Mesothelial cell of epicardium (in vitro differentiated cells): ENCODE data around the gene IPO11. TPM values are rescaled to one million over a fixed set of nuclear protein-coding genes. Genes with fewer than 3 reads are reported as not detected.

Experiments used
- DNase-seq, 2 experiments: peaks; one replicate each; pipeline ENCODE4 v3.0.0; 2021; ENCODE audit warnings: low spot score in 2 of 2; ENCODE audit not compliant: unreplicated experiment in 2 of 2
- H3K27ac Mint-ChIP-seq: 2 replicates; pipeline ENCODE4 v1.8.0; 2021; ENCODE audit warnings: mixed read lengths
- H3K27me3 Mint-ChIP-seq: 2 replicates; pipeline ENCODE4 v1.8.0; 2021; ENCODE audit warnings: low read depth, mixed read lengths
- H3K36me3 Mint-ChIP-seq: 2 replicates; pipeline ENCODE4 v1.8.0; 2021; ENCODE audit warnings: mixed read lengths
- H3K4me1 Mint-ChIP-seq: 2 replicates; pipeline ENCODE4 v1.8.0; 2021; ENCODE audit warnings: mixed read lengths
- H3K4me3 Mint-ChIP-seq: 2 replicates; pipeline ENCODE4 v1.8.0; 2021; ENCODE audit warnings: mild to moderate bottlenecking, moderate library complexity, mixed read lengths
- H3K9me3 Mint-ChIP-seq: 2 replicates; pipeline ENCODE4 v1.8.0; 2021; ENCODE audit warnings: mixed read lengths
- total RNA-seq: library from RNA; stranded (reverse); gene quantifications from 3 replicates; pipeline ENCODE4 v1.2.1, GENCODE V29; 2021
- TF ChIP-seq, protein P1 (sequence below): fragments of 200-600 bp; sonication (generic); IDR thresholded peaks from one replicate; pipeline ENCODE4 v1.5.0; 2021; ENCODE audit warnings: antibody characterized with exemption; ENCODE audit not compliant: unreplicated experiment

The IPO11 gene
- total RNA-seq, 1 donor from 2014 or later, result 31.9 TPM

DNA sequence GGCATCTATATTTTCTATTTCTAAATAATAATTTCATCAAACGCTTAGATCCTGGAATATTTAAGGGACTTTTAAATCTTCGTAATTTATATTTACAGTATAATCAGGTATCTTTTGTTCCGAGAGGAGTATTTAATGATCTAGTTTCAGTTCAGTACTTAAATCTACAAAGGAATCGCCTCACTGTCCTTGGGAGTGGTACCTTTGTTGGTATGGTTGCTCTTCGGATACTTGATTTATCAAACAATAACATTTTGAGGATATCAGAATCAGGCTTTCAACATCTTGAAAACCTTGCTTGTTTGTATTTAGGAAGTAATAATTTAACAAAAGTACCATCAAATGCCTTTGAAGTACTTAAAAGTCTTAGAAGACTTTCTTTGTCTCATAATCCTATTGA lies 167.2 kb downstream of the IPO11 start:
- no peaks in the 10 kb centered on the region for H3K27me3 Mint-ChIP-seq

DNA sequence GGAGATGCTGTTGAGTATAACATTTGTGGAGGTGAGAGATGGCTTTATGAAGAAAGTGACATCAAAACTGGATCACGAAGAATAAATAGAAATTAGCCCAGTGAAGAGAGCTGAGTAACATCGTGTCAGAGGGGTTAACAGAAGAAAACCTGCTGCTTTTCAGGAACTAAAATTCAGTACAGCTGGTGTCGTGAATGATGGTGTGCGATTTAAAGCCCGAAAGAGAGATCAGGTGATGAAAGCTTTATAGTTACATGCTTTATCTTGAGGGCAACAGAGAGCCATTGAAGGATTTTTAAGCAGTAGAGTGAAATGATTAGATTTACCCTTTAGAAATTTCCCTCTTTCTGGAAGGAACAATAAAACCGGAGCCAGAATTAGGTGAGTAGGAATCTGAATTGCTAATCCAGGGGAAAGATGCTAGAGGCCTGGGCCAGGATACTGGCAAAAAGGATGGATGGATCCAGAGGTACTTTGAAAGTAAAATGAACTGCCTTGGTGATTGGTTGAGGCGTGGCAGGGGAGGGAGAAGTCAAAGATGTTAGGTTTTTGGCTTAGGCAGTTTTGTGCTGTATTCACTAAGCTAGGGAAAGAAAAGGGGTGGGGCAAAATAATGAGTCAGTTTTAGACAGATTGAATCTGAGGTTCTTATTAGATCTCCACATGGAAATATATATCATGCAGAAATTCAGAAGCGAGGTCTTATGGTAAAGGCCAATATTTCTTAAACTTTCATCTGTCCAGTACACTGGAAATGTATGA lies 169.5 kb downstream of the IPO11 start:
- Mint-ChIP-seq H3K27ac (no peak overlapping the region), H3K4me1 (peaks cover 11% of the 10 kb centered on the region), H3K9me3 (no peaks in the 10 kb centered on the region), H3K36me3 (no peaks in the 10 kb centered on the region), H3K27me3 (no peaks in the 10 kb centered on the region), H3K4me3 (no peak overlapping the region)
- TF ChIP-seq, protein P1, sequence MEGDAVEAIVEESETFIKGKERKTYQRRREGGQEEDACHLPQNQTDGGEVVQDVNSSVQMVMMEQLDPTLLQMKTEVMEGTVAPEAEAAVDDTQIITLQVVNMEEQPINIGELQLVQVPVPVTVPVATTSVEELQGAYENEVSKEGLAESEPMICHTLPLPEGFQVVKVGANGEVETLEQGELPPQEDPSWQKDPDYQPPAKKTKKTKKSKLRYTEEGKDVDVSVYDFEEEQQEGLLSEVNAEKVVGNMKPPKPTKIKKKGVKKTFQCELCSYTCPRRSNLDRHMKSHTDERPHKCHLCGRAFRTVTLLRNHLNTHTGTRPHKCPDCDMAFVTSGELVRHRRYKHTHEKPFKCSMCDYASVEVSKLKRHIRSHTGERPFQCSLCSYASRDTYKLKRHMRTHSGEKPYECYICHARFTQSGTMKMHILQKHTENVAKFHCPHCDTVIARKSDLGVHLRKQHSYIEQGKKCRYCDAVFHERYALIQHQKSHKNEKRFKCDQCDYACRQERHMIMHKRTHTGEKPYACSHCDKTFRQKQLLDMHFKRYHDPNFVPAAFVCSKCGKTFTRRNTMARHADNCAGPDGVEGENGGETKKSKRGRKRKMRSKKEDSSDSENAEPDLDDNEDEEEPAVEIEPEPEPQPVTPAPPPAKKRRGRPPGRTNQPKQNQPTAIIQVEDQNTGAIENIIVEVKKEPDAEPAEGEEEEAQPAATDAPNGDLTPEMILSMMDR, result no peak
- DNase-seq, result no peak

More for the DNA sequence above, 167.2 kb downstream of the IPO11 start:
- peaks cover 2% of the 10 kb centered on the region for H3K4me1 Mint-ChIP-seq
- no peaks in the 10 kb centered on the region for H3K9me3 Mint-ChIP-seq
- no peak for DNase-seq
- H3K4me3 Mint-ChIP-seq, result no peak overlapping the region
- no peak overlapping the region for H3K27ac Mint-ChIP-seq
- TF ChIP-seq, protein P1, result no peak
- no peaks in the 10 kb centered on the region for H3K36me3 Mint-ChIP-seq

DNA sequence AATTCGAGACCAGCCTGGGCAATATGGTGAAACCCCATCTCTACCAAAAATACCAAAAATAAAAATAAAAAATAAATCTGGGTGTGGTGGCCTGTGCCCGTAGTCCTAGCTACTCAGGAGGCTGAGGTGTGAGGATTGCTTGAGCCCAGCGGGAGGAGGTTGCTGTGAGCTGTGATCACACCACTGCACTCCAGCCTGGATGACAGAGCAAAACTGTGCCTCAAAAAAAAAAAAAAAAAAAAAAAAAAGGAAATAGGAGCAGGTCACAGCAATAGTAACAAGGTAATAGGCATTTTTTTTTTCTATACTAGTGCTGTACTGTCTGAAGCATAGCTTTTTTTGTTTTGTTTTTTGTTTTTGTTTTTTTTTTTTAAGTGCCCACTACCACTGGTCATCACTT lies 171.8 kb downstream of the IPO11 start:
- DNase-seq, result no peak
- TF ChIP-seq, protein P1, result no peak
- Mint-ChIP-seq H3K27me3 (no peaks in the 10 kb centered on the region), H3K4me1 (peaks cover 9% of the 10 kb centered on the region), H3K27ac (no peak overlapping the region), H3K4me3 (no peak overlapping the region), H3K36me3 (peaks cover 5% of the 10 kb centered on the region), H3K9me3 (no peaks in the 10 kb centered on the region)

DNA sequence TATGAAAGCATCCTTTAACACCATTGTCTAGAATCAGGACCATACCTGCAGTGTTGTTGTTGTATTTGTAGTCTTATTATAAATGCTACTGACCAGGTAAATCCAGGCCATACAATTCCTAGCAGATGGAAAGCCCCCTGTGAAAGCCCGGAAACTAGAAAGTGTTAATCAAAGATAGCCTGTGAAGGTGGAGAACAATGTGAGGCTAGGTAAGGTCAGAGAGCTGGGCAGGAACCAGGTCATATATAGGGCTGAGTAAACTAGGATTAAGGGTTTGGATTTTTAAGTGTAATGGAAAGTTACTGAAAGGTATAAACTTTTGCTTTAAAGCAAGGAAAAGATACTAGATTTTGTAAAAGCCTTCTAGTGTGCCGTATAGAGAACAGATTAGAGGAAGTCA lies 172.7 kb downstream of the IPO11 start:
- DNase-seq, result no peak
- TF ChIP-seq, protein P1, result no peak
- peaks cover 6% of the 10 kb centered on the region for H3K36me3 Mint-ChIP-seq
- H3K4me1 Mint-ChIP-seq, result peaks cover 9% of the 10 kb centered on the region
- H3K27ac Mint-ChIP-seq, result peak overlapping the region; percentile 37
- H3K27me3 Mint-ChIP-seq, result no peaks in the 10 kb centered on the region
- no peaks in the 10 kb centered on the region for H3K9me3 Mint-ChIP-seq
- H3K4me3 Mint-ChIP-seq, result no peak overlapping the region

DNA sequence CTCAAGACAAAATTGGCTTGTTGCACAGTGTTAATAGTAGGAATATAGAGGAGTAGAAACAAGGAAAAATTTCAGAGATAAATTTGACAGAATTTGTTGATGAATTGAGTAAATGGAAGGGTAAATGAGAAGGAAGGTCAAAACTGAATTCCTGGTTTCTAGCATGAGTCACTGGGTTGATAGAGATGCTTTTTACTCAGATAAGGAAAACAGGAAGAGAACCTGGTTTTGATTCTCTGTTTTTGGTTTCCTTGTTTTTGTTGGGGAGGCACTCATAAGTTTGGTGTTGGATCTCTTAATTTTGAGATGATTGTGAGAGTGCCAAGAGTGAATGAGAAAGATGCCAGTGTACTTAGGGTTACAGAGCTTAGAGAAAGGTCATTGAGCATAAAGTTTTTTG lies 173.2 kb downstream of the IPO11 start:
- Mint-ChIP-seq H3K27ac (peak overlapping the region; percentile 37), H3K4me3 (no peak overlapping the region), H3K36me3 (peaks cover 6% of the 10 kb centered on the region), H3K4me1 (peaks cover 9% of the 10 kb centered on the region), H3K9me3 (no peaks in the 10 kb centered on the region), H3K27me3 (no peaks in the 10 kb centered on the region)
- DNase-seq, result no peak
- TF ChIP-seq, protein P1, result no peak
